UCSD-AML1 (cell line): Measurements from ENCODE around the gene PHF13.
"Not testable (repeated sequence)": the region's sequence is repeated elsewhere in the genome, so short reads cannot be mapped to it uniquely, and the experiment has no call there.

Source experiments
- DNase-seq: peaks from one replicate; lab custom pipeline; 2025; ENCODE audit not compliant: unreplicated experiment; lab: John Stamatoyannopoulos, UW

The PHF13 gene

DNA sequence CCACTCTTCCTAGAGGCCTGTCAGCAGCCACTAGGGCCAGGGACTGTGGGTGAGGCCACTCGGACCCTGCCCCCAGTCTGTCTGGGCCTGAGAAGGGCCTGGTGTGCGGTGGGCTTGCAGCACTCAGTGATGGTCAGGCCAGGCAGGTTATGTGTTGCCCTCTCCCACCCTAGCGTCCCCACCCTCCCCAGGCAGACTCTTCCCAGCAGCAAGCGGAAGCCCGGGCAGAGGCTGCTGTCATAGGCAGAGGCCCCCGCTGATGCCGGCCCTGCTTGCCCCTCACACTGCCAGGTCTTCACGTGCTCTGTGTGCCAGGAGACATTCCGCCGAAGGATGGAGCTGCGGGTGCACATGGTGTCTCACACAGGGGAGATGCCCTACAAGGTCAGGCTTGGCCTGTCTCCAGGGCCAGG, 27.1 kb upstream of the PHF13 start:
- no peak for DNase-seq

GRCh38 chr1:6587261-6588005, 26.1 kb upstream of the PHF13 start:
- no peak for DNase-seq

DNA sequence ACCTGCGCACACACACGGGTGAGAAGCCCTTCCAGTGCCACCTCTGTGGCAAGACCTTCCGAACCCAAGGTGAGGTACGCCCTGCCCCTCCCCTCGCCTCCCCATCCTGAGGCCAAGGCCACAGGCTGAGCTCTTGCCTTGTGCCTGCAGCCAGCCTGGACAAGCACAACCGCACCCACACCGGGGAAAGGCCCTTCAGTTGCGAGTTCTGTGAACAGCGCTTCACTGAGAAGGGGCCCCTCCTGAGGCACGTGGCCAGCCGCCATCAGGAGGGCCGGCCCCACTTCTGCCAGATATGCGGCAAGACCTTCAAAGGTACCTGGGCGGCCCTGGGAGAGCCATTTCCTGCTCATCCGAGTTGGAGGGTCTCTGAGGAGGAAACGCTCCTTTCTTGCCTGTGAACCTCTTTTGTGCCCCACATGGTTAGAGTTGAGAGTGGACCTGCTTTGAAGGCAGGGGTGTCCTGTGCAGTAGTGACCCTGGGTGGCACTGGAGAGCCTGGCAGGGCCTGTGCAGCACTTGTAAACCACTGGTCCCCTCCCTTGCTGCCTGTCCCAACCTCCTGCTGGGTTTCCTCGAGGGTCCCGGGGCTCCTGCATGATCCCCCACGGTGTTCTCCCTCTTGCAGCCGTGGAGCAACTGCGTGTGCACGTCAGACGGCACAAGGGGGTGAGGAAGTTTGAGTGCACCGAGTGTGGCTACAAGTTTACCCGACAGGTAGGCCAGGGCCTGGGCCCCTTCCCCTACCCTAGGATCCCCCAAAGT, 25.2 kb upstream of the PHF13 start:
- no peak for DNase-seq

- DNase-seq = peak; percentile 54
Measured at GRCh38 chr1:6588893-6589520, 24.5 kb upstream of the PHF13 start.

DNA sequence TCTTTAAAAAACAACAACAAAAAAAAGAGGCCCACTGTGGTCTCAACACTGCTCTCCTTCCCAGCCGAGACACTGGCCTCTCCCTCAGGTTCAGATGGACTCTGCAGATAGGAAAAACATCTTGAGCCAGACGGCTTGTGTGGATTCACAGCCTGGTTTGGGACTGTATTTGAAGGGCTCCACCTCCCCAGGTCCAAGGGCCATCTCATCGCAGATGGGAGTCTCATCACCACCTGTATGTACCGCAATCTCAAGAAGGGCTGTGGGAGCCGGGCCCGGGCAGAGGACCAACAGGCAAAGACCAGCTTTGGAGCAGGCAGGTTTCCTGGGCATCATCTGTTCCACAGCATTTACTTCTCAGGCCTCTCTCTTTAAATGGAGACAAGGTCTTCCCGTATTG, 23.5 kb upstream of the PHF13 start:
- DNase-seq = no peak

GRCh38 chr1:6591222-6591621, 22.3 kb upstream of the PHF13 start:
- DNase-seq = peak; percentile 66

DNA sequence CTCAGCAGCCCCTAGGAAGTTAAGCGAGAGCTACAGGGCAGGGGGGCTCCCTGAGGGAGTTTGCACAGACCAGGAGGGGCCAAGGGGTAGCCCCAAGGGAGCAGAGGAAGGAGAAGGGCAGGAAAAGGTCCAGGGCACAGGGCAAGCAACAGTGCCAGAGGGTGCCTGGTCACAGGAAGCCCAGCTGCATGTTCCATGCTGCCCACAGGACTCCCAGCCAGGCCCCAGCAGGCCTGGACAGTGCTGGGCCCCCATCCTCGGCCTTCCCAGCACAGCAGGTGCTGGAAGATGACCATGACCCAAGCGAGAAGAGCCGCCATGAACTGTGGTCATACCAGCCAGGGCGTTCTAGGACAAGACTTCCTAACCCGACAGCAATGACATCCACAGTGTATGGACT, 21.9 kb upstream of the PHF13 start:
- no peak for DNase-seq

DNA sequence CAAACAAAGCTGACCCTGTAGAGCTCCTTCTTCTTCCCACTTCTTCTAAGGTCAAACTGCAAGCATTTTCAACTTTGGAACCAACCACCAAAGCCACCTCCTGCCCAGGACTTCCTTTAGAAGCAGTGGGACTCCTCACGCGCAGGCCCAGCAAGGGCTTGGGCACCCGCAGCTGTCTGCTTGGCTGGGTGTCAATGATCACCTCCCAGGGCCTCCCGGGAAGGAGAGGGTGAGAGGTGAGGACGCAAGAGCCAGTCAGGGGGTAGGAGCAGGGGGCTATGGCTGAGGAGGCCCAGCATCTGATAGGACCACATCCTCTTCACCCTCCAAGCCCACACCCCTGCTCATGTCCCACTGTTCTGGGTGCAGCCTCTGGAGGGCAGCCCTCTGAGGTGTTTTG, 21.1 kb upstream of the PHF13 start:
- DNase-seq = peak; percentile 23

GRCh38 chr1:6592865-6593593, 20.5 kb upstream of the PHF13 start:
- DNase-seq = no peak

GRCh38 chr1:6593810-6594209, 19.7 kb upstream of the PHF13 start:
- no peak for DNase-seq

- no peak for DNase-seq
Measured at GRCh38 chr1:6594977-6595740, 18.4 kb upstream of the PHF13 start.

GRCh38 chr1:6596351-6596750, 17.2 kb upstream of the PHF13 start:
- DNase-seq = no peak

DNA sequence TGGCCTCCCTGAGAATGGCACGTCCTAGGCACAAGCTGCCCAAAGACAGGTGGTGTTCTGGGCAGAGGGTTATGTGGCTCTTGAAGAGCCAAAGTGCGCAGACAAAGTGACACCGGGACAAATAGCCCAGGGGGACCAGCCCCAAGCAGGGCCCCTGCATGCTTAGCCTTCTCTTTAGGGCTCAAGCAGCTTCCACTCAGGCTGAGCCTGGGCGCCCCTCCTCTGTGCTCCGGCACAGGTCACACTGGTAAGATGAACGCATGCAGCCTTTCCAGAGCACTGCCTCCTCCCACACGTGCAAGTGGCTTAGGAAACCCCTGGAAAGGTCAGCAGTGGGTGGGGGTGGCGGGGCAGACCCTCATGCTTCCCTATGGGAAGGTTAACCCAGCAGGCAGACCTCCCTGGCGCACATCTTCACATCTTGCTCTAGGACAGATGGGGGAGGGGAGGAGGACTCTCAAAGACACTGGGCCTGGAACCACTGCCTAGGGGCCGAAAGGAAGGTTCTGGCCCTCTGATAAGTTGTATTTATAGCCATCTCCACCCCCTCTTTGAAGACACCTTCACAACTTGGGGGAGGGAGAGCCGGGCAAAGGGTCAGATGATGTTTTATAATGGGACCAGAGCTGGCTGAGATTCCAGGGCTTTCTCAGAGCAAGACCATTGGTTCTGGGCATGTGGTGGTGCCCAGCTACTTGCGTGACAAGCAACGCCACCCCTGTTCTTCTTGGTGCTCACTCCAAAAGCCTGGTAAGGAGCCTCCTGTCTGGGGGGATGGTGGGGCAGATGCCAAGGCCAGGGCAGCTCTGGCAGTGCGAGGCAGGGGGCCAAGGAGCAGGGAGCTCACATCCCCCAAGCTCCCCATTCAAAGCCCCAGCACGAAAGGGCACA, 16.4 kb upstream of the PHF13 start:
- DNase-seq = no peak

DNA sequence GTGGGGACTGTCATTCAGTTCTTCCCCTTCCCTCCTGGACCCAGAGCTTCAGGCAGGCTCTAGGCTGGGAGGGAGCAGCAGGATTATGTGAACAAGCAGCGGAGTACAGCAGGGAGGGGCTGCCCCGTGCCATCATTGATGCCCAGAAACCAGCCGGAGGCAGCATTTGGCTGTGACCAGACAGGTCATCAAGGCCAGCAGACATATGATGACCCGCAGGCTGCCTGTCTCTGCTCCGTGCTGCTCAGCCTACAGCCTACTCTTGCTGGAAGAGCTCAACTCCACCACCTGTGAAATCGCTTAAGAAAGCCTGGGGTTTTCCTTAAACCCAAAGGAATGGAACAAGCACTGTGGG, 15.8 kb upstream of the PHF13 start:
- DNase-seq = no peak

- DNase-seq = peak; percentile 59
Measured at GRCh38 chr1:6599141-6599975, 14.2 kb upstream of the PHF13 start.

DNA sequence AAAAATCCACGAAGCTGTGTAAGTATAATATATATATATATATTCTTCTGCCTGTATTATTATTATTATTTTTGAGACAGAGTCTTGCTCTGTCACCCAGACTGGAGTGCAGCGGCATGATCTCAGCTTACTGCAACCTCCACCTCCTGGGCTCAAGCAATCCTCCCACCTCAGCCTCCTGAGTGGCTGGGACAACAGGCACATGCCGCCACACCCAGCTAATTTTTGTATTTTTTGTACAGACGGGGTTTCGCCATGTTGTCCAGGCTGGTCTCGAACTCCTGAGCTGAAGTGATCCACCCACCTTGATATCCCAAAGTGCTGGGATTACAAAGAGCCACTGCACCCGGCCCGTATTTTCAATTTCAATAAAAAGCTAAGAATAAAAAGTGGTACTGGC, 13.5 kb upstream of the PHF13 start:
- not testable (repeated sequence) for DNase-seq

DNA sequence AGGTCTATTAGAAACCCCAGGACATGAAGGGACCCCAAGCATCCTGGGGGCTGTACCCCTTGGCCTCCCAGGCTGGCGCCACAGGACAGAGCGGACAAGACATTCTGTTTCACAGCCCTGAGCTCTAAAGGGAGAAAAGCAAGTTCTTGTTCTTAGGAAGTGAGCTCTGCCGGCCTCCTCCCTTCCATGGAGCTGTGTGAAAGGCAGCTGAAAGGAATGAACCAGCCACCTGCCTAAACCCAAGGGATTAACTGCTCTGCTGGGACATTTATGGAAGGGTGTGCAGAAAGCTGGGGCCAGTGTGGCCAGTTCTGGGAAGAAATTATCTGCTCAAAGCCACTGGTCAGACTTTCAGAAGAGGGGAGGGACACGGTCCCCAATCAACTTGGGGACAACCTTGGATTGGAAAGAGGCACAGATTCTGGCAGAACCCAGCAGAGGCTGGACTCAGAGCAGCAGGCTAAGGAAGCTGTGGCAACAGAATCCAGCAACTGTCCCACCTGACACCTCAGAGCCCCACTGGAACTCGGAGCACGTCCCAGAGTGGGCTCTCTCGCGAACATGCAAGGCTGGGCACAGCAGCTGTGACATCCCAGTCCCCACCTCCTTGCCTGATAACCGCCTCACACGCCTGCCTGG, 13.0 kb upstream of the PHF13 start:
- DNase-seq = no peak
